ENCODE results near the gene GTPBP8. TPM values are rescaled to one million over a fixed set of nuclear protein-coding genes. Genes with fewer than 3 reads are reported as not detected.

GTPBP8 gene
- total and polyA plus RNA-seq, 2 of the 13 experiments (the other 11 are each of a cell fraction or from before 2014, with no cell fraction given) = 12.5 to 16.7 TPM

DNA sequence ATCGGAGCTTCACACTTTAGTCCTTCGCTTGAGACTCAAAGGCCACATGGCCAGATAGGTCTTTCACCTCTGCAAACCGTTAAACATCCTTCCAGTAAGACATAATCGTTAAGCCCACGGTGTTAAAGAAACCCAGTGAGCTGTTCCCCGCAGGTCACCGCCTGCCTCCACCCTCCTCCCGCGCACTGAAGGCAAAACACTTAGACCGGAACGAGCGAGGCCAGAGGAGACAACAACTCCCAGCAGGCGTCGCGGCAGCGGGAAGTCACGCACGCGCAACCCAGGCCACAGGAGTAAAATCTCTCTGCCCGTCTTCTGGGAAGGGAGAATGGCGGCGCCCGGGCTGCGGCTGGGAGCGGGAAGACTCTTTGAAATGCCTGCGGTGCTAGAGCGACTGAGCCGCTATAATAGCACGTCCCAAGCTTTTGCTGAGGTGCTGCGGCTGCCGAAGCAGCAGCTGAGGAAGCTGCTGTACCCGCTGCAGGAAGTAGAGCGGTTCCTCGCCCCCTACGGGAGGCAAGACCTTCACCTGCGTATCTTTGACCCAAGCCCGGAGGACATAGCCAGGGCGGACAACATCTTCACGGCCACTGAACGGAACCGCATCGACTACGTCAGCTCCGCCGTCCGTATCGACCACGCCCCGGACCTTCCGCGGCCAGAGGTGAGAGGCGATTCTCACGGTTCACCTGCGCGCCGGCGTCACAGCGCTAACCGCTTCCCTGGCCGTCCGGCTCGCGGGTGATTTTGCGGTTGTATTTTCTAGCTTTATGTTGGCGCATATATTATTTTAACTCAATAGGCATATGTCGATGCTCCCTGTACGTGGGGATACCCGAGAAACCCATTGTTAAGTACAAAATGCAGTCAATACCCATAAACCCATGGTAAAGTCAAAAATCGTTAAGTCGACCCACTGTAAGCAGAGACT is at the start of gene GTPBP8 (continued):
- TF ChIP-seq TIGD3 (CRISPR knock-in tag; IDR thresholded peaks at IDR 0.05; ENCODE audit: borderline replicate concordance) (no peak), ZBTB7B (CRISPR knock-in tag; IDR thresholded peaks at IDR 0.05) (0 out of 2 replicates have a peak, but pooled peaks have one; percentile 37), FOSL1 (CRISPR knock-in tag; IDR thresholded peaks at IDR 0.05; ENCODE audit: borderline replicate concordance) (no peak), ZNF773 (CRISPR knock-in tag; IDR thresholded peaks at IDR 0.05; ENCODE audit: borderline replicate concordance) (no peak), ZNF883 (CRISPR knock-in tag; IDR thresholded peaks at IDR 0.05; ENCODE audit: not compliant biosample characterization) (peak; percentile 93), JUND (CRISPR knock-in tag; IDR thresholded peaks at IDR 0.05) (peak; percentile 38; the same call in 1 of the 2 replicates), DR1 (CRISPR knock-in tag; IDR thresholded peaks at IDR 0.05) (peak; percentile 89), ZZZ3 (CRISPR knock-in tag; IDR thresholded peaks at IDR 0.05; ENCODE audit: borderline replicate concordance) (peak; percentile 67), MTA1 (CRISPR knock-in tag; IDR thresholded peaks at IDR 0.05; ENCODE audit: borderline replicate concordance) (peak; percentile 68; the same call in 1 of the 2 replicates), STAT6 (CRISPR knock-in tag; IDR thresholded peaks at IDR 0.05; ENCODE audit: borderline replicate concordance) (peak; percentile 51; the same call in 1 of the 2 replicates), ZSCAN20 (CRISPR knock-in tag; IDR thresholded peaks at IDR 0.05; ENCODE audit: borderline replicate concordance) (0 out of 2 replicates have a peak, but pooled peaks have one; percentile 57), SAFB2 (CRISPR knock-in tag; IDR thresholded peaks at IDR 0.05; ENCODE audit: borderline replicate concordance, low read depth) (no peak), ATAD3A (CRISPR knock-in tag; IDR thresholded peaks at IDR 0.05) (no peak), JARID2 (CRISPR knock-in tag; IDR thresholded peaks at IDR 0.05; ENCODE audit: insufficient replicate concordance) (no peak), RFXAP (CRISPR knock-in tag; IDR thresholded peaks at IDR 0.05; ENCODE audit: borderline replicate concordance) (peak; percentile 70; the same call in 1 of the 2 replicates), ZNF441 (CRISPR knock-in tag; IDR thresholded peaks at IDR 0.05; ENCODE audit: borderline replicate concordance) (0 out of 2 replicates have a peak, but pooled peaks have one; percentile 64), ZNF75D (CRISPR knock-in tag; IDR thresholded peaks at IDR 0.05; ENCODE audit: borderline replicate concordance) (no peak)
- TF ChIP-seq, protein P1, sequence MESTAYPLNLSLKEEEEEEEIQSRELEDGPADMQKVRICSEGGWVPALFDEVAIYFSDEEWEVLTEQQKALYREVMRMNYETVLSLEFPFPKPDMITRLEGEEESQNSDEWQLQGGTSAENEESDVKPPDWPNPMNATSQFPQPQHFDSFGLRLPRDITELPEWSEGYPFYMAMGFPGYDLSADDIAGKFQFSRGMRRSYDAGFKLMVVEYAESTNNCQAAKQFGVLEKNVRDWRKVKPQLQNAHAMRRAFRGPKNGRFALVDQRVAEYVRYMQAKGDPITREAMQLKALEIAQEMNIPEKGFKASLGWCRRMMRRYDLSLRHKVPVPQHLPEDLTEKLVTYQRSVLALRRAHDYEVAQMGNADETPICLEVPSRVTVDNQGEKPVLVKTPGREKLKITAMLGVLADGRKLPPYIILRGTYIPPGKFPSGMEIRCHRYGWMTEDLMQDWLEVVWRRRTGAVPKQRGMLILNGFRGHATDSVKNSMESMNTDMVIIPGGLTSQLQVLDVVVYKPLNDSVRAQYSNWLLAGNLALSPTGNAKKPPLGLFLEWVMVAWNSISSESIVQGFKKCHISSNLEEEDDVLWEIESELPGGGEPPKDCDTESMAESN (CRISPR knock-in tag; conservative IDR thresholded peaks at IDR 0.05) = 0 out of 2 replicates have a peak, but pooled peaks have one; percentile 87
- TF ChIP-seq, protein P2, sequence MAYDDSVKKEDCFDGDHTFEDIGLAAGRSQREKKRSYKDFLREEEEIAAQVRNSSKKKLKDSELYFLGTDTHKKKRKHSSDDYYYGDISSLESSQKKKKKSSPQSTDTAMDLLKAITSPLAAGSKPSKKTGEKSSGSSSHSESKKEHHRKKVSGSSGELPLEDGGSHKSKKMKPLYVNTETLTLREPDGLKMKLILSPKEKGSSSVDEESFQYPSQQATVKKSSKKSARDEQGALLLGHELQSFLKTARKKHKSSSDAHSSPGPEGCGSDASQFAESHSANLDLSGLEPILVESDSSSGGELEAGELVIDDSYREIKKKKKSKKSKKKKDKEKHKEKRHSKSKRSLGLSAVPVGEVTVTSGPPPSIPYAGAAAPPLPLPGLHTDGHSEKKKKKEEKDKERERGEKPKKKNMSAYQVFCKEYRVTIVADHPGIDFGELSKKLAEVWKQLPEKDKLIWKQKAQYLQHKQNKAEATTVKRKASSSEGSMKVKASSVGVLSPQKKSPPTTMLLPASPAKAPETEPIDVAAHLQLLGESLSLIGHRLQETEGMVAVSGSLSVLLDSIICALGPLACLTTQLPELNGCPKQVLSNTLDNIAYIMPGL (CRISPR knock-in tag; IDR thresholded peaks at IDR 0.05; ENCODE audit: borderline replicate concordance in 1 of 2, low read depth in 1 of 2) = peak; percentile 83 to 85
